Activated CD4-positive, alpha-beta T cell treated with anti-CD3 and anti-CD28 coated beads, Interleukin-2, amount 50 U/mL, for 16 hours (primary cell): Measurements from ENCODE around the gene NUP210.

Source experiments
- DNase-seq: peaks from one replicate; pipeline ENCODE4 v3.0.0-alpha.2; 2020

NUP210 gene

DNA sequence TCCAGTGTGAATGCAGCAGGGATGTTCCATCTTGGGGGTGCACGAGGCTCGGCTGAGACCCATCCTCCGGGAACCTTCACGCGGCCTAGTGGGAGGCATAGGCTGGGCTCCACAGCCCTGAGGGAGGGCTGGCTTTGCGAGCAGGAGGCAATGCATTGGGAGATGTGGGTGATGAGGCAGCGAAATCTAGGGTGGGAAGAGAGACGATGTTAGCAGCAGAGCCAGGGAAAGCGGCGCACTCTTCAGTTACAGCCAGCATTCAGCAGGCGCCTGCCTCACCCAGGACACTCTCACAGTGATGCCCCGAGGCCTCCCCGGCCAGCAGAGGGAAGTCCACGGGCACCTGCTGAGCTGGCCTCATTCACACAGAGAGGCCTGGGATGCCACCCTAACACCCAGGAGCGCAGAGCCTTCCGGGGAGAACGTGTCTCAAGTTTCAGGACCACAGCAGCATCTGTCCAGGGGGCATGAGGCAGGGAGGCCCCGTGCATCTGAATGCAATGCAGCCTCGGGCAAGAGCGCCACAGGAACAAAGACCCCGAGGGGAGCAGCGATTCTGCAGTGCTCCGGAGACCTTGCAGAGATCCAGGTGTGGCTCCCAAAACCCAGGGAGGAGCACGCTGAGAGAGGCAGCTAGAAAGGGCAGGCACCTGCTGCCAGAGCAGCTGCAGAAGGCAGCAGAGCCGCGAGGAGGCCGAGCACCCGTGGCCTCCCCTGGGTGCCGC, 102.4 kb downstream of the NUP210 start:
- no peak for DNase-seq

DNA sequence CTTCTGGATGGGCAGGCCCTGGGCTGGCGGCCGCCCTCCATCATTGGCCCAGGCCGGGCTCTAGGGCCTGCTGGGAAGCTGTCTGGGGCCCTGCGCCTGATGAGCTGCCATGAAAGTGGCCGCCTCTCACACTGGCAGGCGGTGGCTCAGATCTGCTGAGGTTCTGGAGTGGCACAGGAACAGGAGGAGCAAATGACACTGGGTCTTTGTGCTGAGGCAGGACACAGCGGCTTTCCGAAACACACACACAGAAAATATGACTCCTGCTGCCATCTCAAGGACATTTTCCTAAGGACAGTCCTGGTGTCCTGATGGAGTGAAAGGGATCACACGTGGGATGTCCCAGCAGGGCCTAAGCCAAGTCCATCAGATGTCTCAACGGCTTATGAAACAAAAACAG, 103.5 kb downstream of the NUP210 start:
- no peak for DNase-seq

DNA sequence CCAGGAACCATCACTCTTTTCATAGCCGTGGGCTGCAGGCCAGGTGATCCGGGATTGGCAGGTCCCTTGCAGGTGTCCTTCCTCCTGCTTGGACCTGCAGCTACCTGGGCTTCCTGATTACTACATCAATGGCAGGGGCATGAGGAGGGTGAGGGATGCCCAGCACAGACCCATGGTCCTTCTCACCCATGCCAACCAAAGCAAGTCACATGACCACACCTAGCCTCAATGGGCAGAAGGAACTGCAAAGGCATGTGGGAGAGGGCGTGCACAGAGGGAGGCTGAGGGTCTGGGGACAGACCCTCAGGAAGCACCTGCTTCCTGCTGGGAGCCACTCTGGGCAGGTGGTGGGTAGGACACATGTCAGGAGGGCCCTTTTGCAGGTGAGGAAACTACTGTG, 105.2 kb downstream of the NUP210 start:
- DNase-seq, result no peak

DNA sequence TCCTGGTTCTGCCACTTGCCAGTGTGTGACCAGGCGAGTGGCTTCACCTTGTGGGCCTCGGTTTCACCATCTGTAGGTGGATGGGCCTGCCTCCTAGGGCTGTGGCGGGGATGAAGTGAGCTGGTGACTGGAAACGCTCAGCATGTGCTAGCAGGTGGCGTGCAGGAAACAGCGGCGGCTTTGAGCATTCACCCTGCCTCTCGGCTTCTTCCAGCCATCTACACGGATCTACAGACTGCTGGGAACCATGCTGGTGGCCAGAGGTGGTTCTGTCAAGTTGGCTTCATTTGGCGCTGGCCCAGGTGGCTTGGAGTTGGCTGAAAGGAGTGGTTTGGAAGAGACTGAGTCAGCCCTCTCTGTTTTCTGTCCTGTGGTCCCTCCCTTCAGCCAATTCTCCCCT, 106.3 kb downstream of the NUP210 start:
- DNase-seq, result no peak

DNA sequence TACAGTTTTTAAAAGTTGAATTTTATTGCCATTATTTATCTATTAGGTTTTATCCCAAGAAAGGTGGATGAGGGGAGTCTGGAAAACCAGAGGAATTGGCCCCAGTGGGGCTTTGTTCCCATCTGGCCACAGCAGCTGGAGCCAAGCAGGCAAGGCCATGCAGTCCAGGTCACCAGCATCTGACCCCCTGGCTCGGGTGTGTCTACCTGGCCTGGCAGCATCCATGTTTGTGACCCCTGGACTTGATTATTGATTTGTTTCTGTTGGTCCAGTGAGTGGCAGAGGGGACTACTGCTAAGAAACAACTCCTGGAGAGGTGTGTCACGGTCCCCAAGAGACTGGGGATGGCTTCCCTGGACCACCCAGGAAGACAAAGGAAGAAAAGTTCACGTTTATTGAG, 111.1 kb downstream of the NUP210 start:
- DNase-seq, result no peak

DNA sequence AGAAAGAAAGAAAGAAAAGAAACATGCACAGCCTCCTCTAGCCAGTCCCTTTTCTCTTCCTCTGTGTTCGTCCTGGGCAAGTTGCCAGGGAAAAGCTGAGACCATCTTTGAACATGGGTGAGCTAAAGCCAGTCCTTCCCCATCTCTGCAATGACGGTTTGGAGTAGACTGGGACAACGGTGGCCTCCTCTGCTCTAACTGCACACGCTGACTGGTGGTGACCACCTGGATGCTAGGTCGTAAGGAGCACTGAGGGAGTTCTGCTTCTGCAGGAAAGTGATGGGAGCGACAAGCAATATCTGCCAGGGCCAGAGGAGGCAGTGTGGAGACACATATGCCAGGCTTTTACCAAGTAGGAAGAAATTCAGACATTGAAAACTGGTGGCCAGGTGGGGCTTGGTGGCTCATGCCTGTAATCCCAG, 111.7 kb downstream of the NUP210 start:
- DNase-seq, result no peak

DNA sequence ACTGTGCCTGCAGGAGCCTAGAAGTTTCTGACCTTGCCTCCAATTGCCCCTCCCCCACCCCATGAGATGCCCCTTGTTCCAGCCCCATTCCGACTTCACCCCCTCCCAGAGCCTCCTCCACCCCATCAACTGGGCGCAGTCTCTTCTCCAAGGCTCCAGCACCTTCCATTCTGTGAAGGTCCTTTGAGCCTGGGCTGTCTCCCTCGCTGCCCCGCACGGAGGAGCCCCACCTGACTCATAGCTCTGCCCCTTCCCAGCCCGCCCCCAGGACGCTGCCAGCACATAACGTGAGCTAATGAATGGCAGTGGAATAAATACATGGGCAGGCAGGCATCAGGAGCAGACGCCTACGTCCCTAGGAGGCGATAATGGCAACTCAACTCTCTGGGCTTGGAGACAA, 113.1 kb downstream of the NUP210 start:
- DNase-seq, result no peak

DNA sequence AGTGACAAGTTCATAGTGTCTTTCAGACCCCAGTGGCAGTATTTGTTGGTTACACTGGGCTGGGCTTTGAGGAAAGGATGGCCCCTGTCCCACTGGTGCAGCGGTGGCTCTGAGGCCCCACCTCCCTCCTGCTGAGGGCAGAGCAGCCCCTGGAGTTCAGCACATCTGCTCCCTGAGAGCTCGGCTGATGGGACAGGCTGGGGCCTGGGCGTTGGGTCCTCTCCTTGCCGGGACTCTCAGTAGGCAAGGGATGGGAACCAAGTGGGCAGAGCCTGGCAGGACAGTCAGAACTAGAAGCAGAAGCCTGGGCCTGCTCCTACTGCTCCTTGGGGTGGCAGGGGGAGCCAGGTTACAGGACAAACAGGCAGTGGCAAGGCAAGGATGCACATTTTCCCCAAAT, 114.5 kb downstream of the NUP210 start:
- no peak for DNase-seq

DNA sequence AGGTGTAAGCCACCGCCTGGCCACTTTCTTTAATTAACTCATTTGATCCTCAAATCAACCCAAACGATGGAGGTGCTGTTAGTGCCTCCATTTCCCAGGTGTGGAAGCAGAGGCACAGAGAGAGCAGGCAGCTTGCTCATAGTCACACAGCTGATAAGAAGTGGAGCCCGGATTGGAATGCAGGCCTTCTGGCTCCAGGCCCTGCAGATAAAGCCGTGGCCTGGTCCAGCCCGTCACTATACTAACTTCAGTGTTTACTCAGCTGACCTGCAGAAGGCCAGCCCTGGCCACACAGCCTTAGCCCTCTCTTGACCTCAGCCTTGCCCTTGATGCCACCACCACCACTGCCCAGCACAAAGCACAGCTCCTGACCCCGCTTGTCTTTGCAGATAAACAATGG, 116.7 kb downstream of the NUP210 start:
- no peak for DNase-seq

DNA sequence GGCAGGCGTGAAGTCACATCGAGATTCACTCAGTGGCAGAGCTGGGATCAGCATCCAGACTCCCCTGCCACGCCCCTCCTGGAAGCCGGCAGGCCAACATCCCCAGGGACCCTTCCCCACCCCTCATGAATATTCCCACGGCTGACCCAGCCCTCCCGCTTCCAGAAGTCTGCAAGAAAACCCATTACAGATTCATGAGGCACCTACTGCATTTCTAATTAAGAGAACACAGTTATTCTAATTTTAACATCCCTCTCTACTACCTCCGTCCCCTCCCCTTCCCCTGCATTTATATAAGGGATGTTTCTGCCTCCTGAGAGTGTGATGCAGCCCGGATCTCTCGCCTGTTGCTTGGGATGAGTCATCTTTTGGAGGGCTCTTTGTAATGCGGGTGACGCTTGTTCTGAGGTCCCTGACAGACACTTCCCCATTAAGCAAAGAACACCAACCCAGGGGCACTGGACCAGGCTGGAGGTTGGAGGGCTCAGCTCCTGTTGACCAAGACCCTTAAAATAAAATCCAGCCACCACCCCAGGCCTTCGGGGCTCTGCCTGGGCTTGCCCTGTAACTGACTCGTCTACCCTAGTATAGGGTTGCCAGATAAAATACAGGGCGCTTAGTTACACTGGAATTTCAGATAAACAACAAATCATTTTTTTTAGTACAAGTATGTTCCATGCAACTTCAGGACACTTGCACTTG, 118.7 kb downstream of the NUP210 start:
- DNase-seq, result peak; percentile 34

DNA sequence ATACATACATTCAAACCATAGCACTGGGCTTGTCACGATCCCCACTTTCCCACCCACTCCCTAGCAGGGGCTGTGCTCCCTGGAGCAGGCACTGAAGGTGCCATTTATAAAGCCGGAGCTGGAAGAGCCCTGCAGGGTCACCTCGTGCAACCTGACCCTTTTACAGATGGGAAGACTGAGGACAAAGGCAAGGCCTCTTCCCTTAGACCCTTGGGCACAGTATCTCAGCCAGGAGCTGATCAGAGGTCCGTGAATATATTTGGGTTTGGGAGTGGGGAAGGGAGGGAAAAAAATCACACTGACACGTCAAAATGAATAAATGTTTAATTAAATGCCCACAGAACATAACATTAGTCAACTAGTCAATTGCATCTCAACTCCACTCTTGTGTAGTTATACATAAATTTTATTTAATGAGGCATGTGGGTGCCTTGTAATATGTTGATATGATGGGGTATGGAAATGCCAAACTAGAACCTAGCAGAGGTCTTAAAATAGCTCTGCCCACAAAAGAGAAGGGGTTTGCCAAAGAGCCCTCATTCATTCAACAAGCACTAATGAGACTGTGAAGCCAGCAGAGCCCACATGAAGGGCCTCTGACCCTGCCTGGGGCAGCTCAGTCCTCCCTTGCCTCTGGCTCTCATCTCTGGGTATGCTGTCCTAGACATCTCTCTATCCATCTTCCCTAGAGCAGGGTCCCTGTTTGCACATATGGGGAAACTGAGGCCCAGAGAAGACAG, 119.4 kb downstream of the NUP210 start:
- no peak for DNase-seq

DNA sequence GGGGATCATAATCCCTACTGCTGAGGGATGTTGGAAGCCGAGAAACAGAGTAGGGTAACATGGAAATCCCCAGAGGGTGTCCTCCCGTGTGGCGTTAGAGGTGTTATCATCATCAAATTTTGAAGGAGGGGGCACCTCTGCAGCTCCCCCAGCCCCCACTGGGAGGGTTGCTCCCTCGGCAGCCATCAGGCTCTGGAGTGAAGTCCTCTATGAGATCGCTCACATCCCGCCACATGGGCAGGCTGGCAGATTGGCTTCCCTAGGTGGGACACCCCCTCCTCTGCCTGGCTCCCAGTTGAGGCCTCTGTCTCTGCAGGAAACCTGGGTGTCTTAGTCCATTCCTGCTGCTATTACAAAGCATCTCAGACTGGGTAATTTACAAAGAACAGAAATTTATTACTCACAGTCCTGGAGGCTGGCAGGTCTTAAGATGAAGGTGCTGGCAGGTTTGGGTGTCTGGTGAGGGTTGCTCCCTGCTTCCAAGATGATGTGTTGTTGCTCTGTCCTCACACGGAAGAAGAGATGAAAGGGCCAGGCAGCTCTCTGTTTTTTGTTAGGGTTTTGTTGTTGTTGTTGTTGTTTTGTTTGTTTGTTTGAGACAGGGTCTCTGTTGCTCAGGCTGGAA, 120.5 kb downstream of the NUP210 start:
- no peak for DNase-seq

DNA sequence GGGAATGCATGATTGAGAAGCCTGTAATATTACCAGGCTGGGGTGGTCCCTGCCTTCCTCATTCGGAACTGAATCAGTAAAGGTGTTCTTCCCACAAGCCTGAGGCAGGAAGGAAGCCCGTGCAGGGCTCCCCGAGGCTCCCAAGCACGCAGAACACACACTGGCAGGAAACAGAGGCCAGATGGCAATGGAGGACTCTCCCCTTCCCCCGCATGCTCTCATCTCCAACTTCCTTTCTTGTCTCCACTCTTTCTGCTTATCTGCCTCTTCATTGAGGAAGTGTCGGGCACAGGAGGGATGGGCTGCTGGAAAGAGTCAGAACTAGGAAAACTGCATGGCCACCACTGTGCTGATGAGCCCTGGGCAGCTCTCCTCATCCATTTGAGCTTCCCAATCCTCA, 123.5 kb downstream of the NUP210 start:
- DNase-seq, result no peak

DNA sequence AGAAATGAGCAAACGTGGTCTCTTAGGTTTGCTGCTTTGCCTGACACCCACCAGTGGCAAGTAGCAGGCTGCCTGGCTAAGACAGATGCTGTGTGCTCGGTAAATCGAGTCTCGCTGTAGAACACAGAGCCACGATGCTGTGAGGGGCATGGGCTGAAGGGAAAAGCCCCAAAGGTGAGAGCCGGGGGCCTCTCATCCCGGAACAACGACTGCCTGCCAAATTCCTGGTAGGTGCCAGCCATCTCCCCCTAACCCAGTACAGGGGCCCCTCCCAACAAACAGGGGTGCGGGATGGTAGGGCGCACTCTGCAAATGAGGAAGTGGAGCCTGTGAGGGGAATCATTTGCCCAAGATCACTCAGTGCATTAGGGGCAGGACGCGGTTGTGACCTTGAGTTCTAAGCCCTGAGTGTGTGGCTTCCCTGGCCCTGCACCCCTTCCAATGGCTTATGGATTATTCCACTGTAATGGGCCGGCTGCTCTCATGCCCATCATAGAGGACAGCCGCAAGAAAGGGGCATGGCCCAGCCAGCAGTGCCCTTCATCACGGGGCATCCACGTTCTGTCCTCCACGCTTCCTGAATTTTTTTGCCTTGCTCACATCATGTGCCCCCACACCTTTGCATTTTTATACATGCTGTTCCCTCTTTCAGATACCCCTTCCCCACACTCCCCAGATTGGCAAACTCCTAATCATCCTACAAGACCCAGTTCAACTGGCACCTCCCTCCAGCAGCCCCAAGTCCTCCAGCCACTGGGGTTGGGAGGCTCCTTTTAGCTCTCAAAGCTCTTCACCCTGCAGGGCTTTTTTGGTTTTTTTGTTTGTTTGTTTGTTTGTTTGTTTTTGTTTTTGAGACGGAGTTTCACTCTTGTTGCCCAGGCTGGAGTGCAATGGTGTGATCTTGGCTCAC, 125.4 kb downstream of the NUP210 start:
- DNase-seq, result no peak

DNA sequence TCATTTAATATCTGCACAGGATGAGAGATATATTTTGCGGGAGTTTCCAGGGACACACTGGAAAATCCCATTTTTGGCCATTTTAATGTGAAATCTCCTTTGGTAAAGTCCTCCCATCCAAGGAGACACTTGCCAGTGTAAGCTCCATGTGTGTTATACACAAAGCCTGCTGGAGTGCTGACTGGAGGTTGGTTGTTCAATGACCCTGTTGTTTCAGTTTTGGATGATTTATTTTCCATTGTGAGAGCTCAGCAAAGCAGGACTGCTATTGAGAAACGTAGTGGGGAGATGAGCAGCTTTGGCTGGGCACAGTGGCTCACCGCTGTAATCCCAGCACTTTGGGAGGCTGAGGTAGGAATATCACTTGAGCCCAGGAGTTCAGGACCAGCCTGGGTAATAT, 127.7 kb downstream of the NUP210 start:
- no peak for DNase-seq

DNA sequence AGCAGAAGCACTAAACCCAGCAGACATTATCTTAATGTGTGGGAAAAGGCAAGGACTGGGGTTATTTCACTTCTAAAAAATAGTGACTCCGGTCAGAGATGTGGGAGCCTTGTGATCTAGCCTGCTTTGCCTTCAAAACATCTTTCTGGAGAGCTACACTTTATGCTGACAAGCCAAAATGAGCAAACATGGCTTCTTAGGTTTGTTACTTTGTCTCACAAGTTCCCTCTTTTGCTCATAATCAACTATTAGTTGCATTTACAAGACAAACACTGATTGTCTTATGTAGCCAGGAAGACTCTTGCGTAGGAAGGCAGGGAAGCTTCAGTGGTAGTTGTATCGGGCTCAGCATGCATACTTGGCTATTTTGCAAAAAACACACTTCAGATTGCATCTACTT, 129.2 kb downstream of the NUP210 start:
- no peak for DNase-seq

DNA sequence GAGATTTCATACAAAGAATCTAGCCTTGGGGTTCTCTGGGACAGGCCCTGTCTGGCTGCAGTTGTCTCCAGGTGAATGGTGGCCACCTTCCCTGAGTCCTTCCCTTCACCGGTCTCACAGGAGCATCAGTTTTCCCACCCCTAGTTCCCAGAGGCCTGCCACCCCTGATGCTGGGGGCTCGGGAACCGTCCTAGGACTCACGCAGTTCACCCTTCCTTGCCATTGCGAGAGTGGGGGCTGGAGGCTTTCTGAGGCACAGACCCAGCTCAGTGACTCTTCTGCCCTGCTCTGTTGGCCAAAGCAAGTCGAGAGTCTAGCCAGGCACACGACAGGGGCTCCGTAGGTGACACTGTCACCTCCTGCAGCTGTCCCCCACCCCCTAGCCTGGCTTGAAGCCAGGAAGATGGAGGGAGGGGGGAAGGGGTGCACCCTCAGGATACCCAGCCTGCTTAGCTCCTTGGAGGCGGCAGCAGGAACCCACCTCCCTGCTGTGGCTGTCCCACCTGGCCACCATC, 130.3 kb downstream of the NUP210 start:
- no peak for DNase-seq

DNA sequence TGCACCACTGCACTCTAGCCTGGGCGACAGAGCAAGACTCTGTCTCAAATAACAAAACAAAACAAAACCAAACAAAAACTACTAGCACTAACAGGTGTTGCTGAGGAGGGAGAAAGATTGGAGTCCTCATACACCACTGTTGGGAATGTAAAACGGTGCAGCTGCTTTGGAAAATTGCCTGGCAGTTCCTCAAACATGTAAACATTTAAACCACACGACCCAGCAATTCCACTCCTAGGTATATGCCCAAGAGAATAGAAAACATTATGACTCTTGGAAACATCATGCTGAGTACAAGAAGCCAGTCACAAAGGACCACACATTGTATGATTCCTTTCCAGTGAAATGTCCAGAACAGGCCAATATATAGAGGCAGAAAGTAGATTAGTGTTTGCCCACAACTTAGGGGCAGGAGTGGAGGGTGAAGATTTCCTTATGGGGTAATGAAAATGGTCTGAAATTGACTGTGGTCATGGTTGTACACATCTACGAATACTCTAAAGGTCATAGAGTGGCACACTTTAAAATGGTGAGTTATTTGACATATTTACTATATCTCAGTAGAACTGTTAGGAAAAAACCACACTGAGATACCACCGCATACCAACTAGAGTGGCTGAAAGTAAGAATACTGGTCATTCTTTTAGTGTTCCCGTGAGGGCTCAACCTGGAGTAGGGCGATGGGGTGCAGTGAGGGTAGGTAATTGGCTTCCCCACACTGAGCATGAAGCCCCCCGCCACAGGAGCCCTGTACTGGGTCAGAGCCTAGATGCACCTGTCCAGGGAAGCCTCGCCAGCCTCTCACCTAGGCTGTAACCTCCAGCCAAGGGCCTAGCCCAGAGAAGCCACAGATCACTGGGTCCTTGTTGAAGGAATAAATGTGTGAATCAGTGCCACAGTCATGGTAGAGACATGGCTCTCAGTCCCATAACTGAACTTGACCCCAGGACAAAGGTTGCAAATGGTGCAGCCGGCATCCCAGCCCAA, 131.1 kb downstream of the NUP210 start:
- no peak for DNase-seq

DNA sequence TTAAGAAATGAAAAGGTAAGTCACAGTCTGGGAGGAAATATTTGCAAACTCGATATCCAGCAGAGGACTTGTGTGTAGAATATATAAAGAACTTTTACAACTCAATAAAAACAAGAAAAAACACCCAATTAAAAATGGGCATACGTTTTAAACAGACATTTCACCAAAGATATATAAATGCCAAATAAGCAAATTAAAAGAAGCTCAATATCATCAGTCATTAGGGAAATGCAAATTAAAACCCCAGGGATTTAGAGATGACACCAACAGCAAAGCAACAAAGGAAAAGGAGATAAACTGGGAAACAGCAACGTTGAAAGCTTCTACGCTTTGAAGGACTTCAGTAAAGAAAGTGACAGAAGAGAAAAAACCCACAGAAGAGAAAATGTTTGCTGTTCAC, 132.3 kb downstream of the NUP210 start:
- DNase-seq, result no peak

DNA sequence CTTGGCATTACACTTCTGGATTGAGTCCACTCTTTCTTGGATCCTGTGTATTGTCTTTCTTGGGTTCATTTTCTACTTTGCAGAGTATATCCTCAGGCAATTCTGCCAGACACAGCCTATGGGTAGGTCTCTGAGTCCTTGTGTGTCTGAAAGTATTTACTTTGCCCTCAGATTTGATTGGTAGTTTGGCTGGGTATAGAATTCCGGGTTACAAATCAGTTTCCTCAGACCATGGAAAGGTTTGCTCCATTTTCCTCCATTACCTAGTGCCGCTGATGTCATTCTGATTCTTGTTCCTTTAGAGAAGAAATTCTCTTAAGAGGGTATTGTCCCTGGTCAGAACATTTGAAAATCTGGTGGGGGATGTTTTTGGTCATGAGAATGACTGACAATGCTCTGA, 133.2 kb downstream of the NUP210 start:
- no peak for DNase-seq

DNA sequence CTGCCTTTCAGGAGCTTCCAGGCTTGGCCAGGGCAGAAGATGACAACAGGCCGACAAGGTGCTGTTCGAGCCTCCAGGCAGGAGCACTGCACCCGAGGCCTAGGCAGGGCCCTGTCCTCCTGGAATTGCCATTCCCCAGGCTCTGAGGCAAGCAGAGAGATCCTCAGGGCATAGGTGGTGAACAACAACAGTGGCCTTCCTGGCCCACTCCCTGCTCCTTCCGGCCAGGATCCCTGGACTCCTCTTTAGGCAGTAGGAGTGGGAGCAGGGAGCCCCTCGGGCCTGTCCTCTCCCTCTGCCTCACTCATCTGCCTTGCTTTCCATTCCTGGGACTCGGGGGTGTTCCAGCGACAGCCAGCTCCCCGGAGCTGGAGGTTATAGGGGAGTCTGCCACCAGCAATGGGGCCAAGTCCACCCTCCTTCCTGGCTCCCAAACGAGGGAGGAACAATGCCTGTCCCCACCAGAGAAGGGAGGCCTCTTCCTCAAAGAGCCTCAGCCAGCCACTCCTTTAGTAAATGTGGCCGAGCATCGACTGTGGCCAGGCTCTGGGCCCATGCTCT, 135.0 kb downstream of the NUP210 start:
- no peak for DNase-seq
